ENCODE results near the gene FBXO47. TPM values are rescaled to one million over a fixed set of nuclear protein-coding genes. Genes with fewer than 3 reads are reported as not detected.
"Not testable (repeated sequence)": the region's sequence is repeated elsewhere in the genome, so short reads cannot be mapped to it uniquely, and the experiment has no call there.

Gene FBXO47
- total RNA-seq, 6 donors from 2014 or later, result not detected

DNA sequence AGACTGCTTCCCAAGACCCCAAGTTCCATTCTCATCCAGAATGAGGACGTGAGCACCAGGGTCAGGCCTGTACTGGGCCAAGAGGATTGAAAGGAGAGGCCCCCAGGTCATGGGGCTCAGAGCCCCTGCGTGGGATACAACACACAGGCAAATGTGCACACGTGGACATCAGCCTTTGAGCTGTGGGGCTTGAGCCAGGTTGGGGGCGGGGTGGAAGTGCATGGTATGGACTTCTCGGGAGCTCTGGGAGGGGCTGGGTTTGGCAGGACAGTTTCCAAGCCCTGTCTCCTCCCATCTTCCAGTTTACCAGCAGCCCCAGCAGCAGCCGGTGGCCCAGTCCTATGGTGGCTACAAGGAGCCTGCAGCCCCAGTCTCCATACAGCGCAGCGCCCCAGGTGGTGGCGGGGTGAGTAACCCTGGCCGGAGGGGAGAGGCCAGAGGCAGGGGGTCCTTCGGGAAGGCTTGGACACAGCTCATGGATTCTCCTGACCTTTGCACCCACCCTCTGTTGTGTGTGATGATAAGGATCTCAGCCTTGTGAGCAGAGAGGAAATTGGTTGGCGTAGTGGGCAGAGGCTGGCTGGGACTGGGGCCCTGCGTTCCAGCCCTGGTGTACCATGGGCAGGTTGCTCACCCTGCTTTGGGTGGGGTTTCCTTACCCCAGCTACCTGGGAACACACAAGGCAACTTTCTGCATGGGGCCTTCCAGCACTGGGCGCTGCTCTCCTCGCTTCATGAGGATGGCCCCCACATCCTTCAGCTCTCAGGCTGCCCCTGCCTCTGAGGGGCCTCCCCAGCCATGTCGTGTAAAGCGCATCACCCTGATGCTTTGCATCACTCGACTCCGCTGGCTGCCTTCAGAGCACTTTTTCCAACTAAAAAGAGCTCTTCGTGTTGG, 52.2 kb downstream of the FBXO47 start:
- Histone ChIP-seq H3K27me3 (no peaks in the 10 kb centered on the region), H3K4me1 (peaks cover 19 to 44% (median 38%) of the 10 kb centered on the region in 4 donors), H3K4me3 (no peak overlapping the region), H3K9me3 (no peaks in the 10 kb centered on the region), H3K27ac (peak overlapping the region in 2 of 4 donors; percentile 32 to 54), H3K36me3 (peaks cover 31 to 91% (median 69%) of the 10 kb centered on the region in 4 donors)
- WGBS, 2 donors, result 78 to 85% methylated on average over 9 to 20 of the region's 20 CpGs
- TF ChIP-seq POLR2AphosphoS5 (IDR thresholded peaks at IDR 0.05), result no peak
- TF ChIP-seq CTCF (IDR thresholded peaks at IDR 0.05), result no peak
- TF ChIP-seq POLR2A (IDR thresholded peaks at IDR 0.05), result no peak
- TF ChIP-seq EP300 (IDR thresholded peaks at IDR 0.05), result no peak
- DNase-seq (no peak), ATAC-seq (ENCODE audit: low FRiP score in 2 of 2) (no peak)

DNA sequence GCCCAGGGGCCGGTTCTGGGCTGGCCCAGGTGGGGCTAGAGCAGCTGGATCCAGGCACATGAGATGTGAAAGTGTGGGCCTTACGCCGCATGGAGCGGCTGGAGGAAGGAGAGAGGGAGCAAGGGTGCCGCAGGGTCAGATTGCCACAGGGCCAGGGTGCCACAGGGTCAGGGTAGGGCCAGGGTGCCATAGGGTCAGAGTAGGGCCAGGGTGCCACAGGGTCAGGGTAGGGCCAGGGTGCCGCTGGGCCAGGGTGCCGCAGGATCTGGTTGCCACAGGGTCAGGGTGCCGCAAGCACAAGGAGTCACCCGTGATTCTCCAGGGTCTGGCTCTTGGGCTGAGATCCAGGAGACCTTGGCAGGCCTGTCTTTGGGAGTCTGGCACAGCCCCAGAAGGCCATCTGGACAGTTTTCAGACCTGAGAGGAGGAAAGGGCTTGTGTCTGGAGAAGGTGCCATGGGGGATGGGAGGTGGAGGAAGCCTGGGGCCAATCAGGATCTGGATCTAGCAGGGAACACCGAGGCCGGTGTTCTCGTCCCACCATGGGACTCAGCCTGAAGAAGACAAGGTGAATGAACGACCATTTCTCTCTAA, 54.9 kb downstream of the FBXO47 start:
- Histone ChIP-seq H3K36me3 (peaks cover 22 to 69% (median 46%) of the 10 kb centered on the region in 4 donors), H3K27ac (peak overlapping the region; percentile 32 to 75 (median 56)), H3K9me3 (no peaks in the 10 kb centered on the region), H3K4me1 (peaks cover 36 to 69% (median 59%) of the 10 kb centered on the region in 4 donors), H3K4me3 (no peak overlapping the region), H3K27me3 (no peaks in the 10 kb centered on the region)
- ATAC-seq (ENCODE audit: low FRiP score in 2 of 2), result peak in 1 of 2 donors; percentile 52
- WGBS, 2 donors, result 82 to 84% methylated on average over 11 to 13 of the region's 13 CpGs
- TF ChIP-seq POLR2A (IDR thresholded peaks at IDR 0.05) (no peak), EP300 (IDR thresholded peaks at IDR 0.05) (no peak), POLR2AphosphoS5 (IDR thresholded peaks at IDR 0.05) (no peak)
- peak; percentile 20 to 60 for DNase-seq

- H3K9me3 ChIP-seq; H3K27me3 ChIP-seq; ATAC-seq (ENCODE audit: low FRiP score in 2 of 2); H3K4me3 ChIP-seq: not testable (repeated sequence)
- peaks cover 18 to 63% (median 40%) of the 10 kb centered on the region in 4 donors for H3K36me3 ChIP-seq
- peaks cover 42 to 75% (median 66%) of the 10 kb centered on the region in 4 donors for H3K4me1 ChIP-seq
- 95 to 96% methylated on average over 8 of the region's 8 CpGs for WGBS, 2 donors
- DNase-seq, result peak in 1 of 2 donors; percentile 2
- H3K27ac ChIP-seq, result peak overlapping the region; percentile 26 to 75 (median 44)
Measured at GRCh38 chr17:38911731-38912081, 55.5 kb downstream of the FBXO47 start.

GRCh38 chr17:38911081-38911730, 56.0 kb downstream of the FBXO47 start:
- ATAC-seq (ENCODE audit: low FRiP score in 2 of 2), result no peak
- no peaks in the 10 kb centered on the region for H3K27me3 ChIP-seq
- no peak for TF ChIP-seq POLR2A (IDR thresholded peaks at IDR 0.05)
- no peak for TF ChIP-seq POLR2AphosphoS5 (IDR thresholded peaks at IDR 0.05)
- TF ChIP-seq CTCF (IDR thresholded peaks at IDR 0.05), result no peak
- no peak for TF ChIP-seq EP300 (IDR thresholded peaks at IDR 0.05)
- peaks cover 17 to 58% (median 36%) of the 10 kb centered on the region in 4 donors for H3K36me3 ChIP-seq
- no peak overlapping the region for H3K4me3 ChIP-seq
- H3K9me3 ChIP-seq, result no peaks in the 10 kb centered on the region
- DNase-seq, result peak in 1 of 2 donors; percentile 11
- H3K27ac ChIP-seq, result peak overlapping the region in 3 of 4 donors; percentile 26 to 75 (median 41)
- H3K4me1 ChIP-seq, result peaks cover 47 to 80% (median 71%) of the 10 kb centered on the region in 4 donors
- 80 to 84% methylated on average over 6 to 10 of the region's 10 CpGs for WGBS, 2 donors

DNA sequence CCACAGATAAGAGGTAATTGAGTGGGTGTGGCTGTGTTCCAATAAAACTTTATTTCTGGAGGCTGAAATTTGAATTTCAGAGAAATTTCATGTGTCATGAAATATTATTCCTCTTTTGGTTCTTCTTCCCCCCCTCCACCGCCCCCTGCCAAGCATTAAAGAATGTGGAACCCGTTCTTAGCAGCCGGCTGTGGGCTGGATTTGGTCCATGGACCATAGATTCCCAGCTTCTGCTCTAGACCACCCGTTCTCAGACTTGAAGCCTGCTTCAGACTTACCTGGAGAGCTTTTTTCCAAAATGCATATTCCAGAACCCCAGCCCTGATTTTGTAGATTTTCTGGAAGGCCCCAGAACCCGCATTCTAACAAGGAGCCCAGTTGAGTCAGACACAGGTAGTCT, 56.9 kb downstream of the FBXO47 start:
- ATAC-seq (ENCODE audit: low FRiP score in 2 of 2) (no peak), DNase-seq (no peak)
- peaks cover 52 to 85% (median 73%) of the 10 kb centered on the region in 4 donors for H3K4me1 ChIP-seq
- no peaks in the 10 kb centered on the region for H3K9me3 ChIP-seq
- H3K27me3 ChIP-seq, result no peaks in the 10 kb centered on the region
- 80 to 86% methylated on average over 5 of the region's 5 CpGs for WGBS, 2 donors
- TF ChIP-seq POLR2A (IDR thresholded peaks at IDR 0.05) (no peak), CTCF (IDR thresholded peaks at IDR 0.05) (no peak), EP300 (IDR thresholded peaks at IDR 0.05) (no peak), POLR2AphosphoS5 (IDR thresholded peaks at IDR 0.05) (no peak)
- peak overlapping the region in 1 of 4 donors; percentile 79 for H3K27ac ChIP-seq
- H3K36me3 ChIP-seq, result peaks cover 8 to 55% (median 30%) of the 10 kb centered on the region in 4 donors
- no peak overlapping the region for H3K4me3 ChIP-seq

Data from upper lobe of left lung (tissue), 6 donors.